ENCODE results near the gene HLA-DMB.

DNA sequence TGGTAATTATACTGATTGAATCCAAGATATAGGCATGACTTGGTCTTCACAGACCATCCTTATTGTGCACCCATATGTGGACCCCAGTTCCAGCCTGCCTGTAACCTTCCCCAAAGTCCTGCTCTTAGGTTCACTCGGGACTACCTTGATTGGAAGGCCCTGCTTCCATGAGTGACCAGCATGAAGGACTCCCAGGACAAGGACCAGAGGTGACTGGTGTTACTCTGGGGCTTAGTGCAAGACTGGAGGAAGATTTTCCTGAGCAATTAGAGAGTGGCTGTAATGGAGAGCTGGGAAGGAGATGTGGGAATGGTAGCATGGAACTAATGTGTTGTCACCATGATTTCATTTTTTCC, 42.6 kb upstream of the HLA-DMB start:
- TF ChIP-seq, protein P1, sequence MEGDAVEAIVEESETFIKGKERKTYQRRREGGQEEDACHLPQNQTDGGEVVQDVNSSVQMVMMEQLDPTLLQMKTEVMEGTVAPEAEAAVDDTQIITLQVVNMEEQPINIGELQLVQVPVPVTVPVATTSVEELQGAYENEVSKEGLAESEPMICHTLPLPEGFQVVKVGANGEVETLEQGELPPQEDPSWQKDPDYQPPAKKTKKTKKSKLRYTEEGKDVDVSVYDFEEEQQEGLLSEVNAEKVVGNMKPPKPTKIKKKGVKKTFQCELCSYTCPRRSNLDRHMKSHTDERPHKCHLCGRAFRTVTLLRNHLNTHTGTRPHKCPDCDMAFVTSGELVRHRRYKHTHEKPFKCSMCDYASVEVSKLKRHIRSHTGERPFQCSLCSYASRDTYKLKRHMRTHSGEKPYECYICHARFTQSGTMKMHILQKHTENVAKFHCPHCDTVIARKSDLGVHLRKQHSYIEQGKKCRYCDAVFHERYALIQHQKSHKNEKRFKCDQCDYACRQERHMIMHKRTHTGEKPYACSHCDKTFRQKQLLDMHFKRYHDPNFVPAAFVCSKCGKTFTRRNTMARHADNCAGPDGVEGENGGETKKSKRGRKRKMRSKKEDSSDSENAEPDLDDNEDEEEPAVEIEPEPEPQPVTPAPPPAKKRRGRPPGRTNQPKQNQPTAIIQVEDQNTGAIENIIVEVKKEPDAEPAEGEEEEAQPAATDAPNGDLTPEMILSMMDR (IDR thresholded peaks at IDR 0.05): no peak
- TF ChIP-seq POLR2A (IDR thresholded peaks at IDR 0.05): no peak

All from Peyer's patch (tissue), 4 donors.